HS-5 (cell line): ENCODE data around the gene SCFD2.

Experiments used
- DNase-seq: peaks from one replicate; pipeline ENCODE4 v3.0.0-alpha.2; 2012; ENCODE audit warnings: low read depth

The SCFD2 gene

DNA sequence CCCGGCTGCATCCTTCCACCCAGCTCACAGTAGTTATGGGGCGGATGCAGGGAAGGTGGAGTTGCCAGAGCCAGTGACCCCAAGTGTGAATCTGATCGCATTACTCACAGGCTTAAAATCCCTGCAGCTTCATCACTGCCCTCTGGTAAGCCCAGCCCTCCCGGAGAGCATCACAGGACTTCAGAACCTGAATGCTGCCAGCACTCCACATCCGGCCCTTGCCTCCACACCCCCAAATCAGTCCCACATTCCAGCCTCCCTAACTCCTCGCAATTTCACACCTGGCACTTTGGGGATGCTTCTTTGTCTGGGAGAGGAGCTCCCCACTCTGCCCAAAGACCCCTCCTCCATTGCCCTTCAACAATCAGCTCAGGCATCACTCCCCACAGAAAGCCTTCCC lies 488.2 kb downstream of the SCFD2 start:
- DNase-seq, result no peak

DNA sequence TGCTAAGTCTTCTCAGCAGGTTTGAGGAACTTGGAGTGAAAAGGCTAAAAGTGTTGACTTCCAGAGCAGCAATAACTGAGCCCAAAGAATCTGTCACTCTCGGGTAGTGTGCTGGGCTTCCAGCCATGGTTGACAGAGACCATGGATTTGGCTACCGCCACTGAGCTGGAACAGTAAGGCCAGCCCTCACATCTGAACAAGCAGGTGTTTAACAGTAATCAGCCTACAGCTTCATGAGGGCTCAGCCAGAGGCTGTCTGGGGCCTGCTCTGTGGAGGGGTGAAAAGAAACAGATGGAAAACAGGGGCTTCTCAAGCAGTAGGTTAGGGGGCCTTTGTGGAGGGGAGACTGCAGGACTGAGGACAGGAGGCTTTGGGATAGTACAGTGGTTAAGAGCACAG lies 488.8 kb downstream of the SCFD2 start:
- DNase-seq, result no peak

DNA sequence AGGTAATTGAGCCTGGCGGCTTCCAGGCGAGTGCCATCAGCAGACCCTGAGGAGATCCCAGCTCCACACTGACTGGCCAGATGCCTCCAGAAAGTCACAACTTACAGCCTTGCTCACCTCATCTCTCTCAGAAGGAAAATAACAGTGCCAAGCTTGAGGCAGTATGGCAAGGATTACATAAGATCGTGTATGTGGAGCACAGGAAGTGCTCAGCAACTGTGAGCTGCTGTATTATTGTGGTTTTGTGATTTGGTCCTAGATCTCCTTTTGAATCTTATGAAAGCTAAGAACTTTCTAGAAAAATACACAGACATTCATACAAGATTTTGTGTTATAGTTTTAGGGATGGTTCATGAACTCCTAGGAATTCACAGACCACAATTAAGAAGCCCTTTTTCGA lies 489.8 kb downstream of the SCFD2 start:
- DNase-seq, result no peak

DNA sequence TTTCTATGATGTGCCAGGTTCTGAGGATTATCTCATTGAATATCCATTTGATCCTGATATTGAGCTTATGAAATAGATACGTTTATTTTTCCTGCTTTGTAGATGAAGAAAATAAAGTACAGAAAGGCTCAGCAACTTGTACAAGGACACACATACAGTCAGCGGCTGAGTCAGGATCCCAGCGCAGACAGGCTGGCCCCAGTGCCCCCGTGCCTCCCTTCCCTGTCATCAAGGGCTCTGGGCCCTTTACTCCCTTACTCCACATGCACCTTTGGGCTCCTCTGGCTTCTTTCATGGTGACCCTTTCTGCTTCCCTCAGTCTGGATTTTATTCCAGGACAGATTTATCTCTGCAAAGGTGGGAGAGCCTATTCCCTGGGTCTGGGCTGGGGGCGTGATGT lies 490.9 kb downstream of the SCFD2 start:
- DNase-seq, result no peak

DNA sequence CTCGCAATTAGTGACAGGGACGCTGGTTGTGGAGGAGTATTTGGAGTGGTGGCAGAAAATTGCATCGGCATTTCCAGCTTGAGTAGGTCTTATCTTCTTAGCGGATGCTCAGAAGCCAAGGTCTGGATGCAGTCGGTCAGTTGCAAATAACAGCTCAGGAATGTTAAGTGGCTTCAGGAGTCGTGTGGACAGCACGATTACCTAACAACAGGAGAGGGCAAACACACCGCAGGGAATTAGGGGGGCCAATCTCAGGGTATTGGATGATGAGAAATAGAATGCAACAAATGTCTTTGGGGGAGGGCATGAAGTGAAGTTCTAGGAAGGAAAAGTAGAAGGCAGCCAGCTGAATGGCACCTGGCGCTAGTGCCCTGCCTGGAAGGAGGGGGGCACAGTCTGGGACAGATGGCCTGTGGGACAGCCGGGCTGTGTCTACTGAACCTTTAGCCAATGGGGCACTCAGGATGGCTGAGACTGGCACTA lies 492.0 kb downstream of the SCFD2 start:
- no peak for DNase-seq

DNA sequence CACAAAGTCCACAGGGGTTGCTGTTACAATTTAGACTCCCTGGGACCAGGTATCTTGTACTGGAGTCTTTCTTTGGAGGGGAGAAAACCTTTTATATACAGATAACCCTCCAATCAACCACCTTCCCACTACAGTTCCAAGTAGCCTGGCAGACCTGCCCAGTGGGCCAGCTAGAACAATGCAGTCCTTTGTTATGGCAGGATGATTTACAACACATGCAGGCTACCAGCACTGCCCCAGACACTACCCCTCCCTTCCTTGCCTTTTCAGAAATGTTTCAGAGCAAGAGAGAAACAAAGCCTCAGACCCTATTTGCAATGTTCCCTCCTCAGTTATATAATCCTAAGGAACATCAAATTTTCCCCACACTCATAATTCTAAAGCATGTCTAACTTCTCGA lies 492.7 kb downstream of the SCFD2 start:
- no peak for DNase-seq

DNA sequence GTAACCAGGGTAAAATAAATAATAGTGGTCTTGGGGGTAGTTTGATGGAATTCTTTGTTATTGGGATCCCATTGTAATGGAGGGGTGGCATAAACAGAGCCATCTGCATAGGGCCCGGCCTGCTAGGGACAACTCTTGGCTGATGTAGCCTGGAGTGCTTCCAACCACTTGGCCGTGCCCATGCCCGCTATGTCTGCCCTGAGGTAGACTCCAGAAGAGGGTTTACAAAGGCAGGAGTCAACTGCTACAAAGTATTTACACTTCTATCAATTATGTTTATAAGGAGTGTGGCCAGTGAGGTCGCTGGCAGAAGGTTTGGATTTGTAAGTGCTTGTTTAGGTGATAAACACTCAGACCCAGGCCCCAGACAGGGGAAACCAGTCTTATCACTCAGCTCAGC lies 495.6 kb downstream of the SCFD2 start:
- DNase-seq, result no peak

DNA sequence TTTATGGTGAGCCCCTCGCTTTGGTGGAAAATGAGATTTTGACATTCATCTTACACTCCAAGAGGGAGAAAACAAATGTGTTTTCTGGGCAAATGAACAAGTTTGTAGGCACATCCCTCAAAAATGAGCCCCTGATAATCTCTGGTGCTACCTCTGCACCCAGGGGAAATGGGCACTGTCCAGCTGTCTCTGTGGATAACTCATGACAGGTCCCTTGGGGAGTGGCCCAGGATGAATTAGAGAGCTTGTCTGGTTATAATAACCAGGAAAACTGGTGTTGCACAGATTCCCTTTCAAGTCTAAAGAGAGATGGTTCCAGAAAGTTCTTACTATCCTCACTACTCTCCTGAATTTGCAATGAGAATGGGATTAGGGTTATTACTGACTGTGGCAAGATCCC lies 496.2 kb downstream of the SCFD2 start:
- DNase-seq, result no peak

DNA sequence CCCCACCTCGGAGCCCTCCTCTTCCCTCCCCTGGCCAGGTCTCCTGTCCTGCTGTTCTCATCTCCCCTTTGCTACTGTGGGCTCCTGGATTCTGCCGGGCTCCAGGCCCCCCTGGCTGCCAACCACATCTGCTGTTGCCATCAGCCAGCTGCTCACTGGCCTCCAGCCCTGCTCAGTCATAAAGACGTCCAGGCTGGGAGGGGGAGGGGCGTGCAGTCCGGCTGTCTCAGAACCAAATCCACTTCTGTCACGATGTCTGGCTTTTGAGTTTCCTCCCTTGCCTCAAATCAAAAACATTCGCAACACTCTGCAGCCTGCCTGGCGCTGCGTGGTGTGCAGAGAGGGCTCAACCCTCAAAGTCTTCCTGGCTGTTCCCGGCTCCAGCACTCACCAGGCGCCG lies 496.7 kb downstream of the SCFD2 start:
- DNase-seq, result no peak

DNA sequence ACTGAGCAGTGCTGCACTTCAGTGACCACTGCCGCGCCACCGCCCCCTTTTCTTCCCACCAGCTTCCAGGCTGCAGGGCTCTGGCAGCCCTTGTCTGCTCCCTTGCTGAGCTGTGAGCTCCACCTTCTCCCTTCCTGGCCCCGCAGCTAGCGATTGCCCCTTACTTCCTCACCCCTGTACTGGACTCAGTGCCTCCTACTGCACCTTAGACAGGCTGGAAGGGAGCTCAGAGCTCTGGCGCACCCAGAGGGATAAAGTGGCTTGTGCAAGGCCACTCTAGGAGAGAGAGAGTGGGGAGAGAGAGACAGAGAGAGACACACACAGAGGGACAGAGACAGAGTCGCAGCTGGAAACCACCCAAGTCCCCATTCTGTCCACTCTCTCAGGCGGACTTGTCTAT lies 497.7 kb downstream of the SCFD2 start:
- DNase-seq, result no peak

DNA sequence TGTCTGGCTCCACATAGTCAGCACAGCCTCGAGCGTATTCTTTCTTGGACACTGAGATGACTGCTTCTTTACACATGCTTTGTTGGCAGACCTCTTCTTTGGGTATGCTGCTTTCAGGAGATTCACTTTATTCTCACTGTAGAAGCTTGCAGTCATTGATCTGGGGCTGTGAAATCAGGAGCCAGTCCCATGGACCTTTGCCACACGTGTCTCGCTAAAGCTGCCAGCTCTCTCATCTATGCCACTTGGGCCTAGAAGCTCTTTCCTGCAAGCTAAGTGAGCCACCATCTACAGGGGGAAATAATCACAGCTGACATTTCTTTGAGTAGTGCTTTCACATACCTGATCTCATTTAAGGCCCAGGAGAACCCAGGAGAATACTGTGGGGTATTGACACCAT lies 498.7 kb downstream of the SCFD2 start:
- no peak for DNase-seq

DNA sequence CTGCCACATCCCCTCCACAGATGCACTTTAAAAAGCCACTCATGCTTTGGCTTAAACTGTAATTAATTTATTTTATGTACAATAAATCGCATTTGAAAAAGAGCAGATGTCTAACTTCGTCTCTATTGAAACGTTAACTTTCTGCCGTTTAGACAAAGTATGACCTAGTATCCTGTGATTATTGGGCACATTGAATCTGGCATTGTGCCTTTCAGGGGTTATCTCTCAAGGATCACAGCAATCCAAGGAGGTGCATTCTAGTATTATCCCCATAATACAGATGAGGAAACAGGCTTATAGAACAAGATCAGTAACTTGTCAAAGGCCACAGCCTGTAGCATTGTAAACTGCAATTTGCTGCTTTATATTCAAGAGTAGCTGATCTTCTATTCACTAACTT lies 499.1 kb downstream of the SCFD2 start:
- DNase-seq, result no peak

DNA sequence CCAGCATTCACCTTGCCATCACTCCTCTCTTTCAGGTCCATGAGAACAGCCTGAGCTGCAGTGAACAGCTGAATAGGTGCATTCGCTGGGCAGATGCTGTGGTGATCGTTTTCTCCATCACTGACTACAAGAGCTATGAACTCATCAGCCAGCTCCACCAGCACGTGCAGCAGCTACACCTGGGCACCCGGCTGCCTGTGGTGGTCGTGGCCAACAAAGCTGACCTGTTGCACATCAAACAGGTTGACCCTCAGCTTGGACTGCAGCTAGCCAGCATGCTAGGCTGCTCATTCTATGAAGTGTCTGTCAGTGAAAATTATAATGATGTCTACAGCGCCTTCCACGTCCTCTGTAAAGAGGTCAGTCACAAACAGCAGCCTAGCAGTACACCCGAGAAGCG lies 500.6 kb downstream of the SCFD2 start:
- DNase-seq, result no peak

DNA sequence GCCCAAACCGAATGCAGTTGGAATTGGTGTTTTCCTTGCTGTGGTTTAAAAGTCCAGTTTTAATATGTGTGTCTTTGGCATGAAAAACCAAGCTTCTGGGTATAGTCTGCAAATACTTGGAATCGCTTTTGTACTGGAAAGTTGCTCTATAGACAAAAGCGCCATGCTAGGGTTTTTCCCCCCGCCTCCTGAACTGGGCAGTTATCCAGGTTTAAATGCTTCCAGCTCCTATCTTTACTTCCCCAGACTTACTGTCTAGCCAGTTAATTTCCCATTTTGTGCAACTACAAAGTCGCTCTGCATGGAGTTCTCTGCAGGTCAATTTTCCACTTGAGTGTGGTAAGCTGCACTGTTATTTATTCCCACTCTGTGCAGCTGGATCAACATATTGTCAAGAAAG lies 501.1 kb downstream of the SCFD2 start:
- no peak for DNase-seq

DNA sequence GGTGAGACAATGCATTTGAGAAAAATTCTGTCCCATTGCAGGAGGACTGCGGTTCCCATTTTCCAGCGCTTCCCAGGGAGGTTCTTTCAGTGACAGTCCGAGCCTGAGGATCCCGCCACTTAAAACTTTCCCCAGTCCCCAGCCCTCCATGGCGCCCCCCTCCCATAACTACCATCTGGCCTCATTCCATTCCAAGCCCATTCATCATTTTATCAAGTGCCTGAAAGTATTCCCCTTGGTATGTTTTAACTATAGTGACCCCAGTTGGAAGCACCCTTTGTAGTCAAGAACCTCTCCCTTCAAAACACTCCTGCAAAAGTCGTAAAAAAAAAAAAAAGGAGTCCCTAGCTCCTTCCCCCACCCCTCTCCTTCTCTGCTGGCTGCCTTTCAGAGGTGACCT lies 502.5 kb downstream of the SCFD2 start:
- DNase-seq, result no peak

DNA sequence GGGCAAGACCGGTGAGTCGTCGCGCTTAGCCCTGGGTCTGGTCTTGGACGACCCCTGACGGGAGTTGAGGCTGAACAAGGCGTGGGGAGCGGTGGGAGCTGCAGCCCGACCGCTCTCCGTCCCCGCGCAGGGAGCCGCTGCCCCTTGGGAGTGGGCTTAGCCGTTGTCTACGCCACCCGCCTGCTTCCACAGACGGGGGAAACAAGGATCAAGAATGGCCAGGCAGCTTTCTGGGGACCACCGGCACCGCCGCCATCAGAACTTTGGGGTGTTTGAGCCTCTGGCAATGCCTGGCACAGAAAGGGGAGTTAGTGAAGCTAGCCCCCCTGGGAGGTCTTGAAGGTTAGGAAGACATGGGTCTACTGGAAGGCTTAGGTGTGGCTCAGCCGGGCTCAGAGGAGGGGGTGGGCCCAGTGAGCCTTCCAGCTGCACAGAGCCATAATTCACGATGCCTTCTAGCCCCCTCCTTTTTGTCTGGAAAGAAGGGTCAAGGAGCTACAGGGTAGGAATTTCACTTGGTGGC lies 503.2 kb downstream of the SCFD2 start:
- no peak for DNase-seq

DNA sequence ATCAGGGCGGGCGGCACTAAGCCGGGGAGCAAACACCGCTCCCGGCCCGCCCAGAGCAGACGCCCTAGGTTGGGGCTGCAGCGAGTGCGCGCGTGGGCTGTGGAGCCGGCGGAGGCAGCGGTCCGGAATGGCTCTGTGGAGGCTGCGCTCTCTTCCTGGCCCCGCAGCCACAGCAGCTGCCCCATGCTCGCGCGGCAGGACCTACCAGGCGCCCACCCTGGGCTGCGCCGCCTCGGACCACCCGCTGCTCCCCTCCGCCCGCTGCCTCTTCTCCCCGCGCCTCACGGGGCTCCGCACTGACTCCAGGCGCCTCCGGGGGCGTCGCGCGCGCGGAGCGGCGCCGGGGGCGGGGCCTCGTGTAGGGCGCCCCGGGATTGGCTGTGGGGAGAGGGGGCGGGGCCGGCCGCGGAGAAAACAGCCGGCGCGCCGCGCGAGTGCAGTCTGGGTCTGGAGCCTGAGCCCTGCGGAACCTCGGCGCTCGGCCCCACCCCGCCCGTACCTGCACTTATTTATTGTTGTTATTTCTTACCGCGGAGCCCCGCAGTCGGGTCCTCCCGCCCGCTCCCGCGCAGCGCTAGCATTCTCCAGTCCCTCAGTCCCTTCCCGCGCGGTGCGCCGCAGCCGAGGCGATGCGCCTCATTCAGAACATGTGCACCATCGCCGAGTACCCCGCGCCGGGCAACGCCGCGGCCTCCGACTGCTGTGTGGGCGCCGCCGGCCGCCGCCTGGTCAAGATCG lies 503.8 kb downstream of the SCFD2 start, which contains the start of gene RASL11B:
RASL11B (plus strand) TSS at position 439 of the 738 bp plus-strand sequence; CDS start at position 630, 191 bp downstream.
- DNase-seq, result peak; percentile 20

DNA sequence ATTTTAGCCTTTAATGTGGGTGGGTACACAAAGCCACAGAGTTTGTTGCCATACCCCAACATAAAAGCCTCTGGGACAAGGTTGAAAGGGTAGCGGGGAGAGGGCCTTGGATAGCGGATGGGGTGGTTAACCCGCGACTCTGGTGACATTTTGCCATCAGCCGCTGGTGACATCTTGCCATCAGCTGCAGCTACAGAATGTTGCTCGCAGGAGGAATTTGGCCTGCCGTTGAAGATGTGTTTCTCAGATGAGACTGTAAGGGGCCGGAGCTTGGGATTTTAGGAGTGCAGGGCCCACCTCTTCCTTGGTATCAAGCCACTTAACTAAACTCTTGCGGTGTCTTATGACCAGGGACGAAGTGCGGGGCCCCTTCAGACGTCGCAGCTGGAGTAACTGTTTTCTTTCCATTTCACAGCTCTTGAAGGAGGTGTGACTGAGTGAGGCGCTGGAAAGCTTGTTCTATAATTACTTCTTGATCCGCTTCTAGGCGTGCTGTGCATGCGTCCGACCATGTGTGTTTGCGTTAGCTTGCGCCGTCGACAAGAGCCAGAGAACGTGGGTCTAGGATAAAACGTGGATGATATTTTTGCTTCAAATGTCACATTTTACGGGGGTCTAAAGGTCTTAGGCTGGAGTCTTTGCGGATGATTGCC lies 504.6 kb downstream of the SCFD2 start:
- no peak for DNase-seq

DNA sequence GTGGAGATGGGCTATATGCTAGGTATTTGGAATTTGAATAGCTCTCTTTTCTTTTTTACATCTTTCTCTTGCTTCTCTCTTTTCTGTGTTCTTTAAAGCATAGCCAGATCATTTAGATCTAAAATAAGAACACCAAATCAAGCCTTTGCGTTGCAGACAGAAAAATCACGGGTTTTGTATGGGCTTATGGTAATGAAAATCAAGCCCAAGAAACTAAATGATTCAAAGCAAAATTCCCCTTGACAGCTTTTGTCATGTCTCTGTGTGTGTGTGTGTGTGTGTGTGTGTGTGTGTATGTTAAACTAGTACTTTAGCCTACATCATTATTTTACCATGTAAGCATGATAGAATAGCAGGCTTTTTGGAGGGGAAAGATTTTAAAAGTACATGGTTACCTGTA lies 505.5 kb downstream of the SCFD2 start:
- DNase-seq, result no peak

DNA sequence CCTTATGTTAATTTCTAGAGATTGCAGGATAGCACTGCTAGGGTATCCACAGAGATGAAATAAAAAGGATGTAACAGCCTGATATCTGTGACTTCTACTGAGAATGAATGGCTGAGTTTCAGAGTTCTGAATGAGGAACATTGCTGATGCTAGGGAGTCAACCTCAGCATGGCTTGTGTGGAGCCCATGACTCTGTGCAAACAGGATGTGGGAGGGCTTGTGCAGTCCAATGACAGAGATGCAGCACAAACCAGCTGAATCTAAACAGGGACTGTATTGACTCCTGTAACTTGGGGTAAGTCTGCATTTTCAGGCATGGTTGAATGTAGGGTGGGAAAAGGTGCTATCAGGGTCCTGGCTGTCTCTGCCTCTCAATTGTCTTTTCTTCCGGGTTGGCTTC lies 509.1 kb downstream of the SCFD2 start:
- DNase-seq, result no peak

DNA sequence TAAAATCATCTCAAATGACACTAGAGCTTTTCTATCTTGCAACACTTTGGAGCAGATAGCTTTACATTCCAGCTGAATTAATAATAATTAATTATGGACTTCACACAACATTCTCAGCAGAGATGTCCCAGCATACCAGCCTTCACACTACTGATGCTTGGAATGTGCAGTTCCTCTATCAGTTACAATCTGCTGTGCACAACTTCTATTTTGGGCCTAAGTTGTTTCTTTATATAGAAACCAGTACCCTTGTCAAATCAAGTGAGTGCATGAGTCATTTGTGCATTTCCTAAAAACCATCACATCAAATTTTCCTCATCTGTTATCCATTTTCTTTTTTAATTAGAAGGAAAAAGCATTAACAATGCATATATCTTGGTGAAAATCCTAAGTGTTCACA lies 512.5 kb downstream of the SCFD2 start:
- DNase-seq, result peak; percentile 8

DNA sequence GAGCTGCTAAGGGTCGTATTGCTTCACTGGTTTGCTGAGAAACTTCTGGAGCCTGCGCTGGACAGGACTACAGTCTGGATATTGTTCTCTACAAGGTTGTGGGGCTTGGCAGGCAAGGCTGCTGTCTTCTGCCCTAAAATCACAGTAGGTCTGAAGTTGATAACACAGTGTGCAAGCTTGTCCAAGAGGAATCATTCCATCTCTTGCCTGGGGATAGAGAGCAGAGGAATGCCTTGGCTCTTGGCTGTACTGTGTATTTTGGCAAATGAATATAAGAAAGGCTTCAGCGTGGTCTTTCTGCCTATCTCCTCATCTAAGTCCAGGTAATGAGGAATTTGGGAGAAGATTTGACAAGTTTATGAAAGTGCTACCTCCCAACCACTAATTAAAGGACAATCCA lies 513.1 kb downstream of the SCFD2 start:
- DNase-seq, result no peak

DNA sequence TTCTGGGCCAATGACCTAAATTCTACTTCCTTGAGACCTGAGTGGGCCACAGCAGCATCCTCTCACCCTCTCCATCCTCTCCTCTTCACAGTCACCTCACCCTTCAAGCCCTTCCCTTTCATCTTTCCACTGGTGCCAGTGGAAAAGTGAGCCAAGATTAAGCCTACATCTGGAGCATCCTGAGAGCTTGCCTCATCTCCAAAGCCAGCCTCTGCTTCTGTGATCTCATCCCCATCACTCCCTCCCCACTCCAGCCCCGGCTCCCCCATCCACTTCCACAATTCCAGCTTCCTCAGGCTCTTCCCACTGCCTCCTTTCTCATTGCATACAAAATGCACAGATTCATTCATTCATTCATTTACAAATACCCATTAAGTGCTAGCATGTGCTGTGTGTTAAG lies 513.8 kb downstream of the SCFD2 start:
- no peak for DNase-seq
